ENCODE data around the gene RRP7A.
"Not testable (repeated sequence)": the region's sequence is repeated elsewhere in the genome, so short reads cannot be mapped to it uniquely, and the experiment has no call there.

RRP7A gene

GRCh38 chr22:42493393-42493792 is 26.2 kb downstream of the RRP7A start:
- DNase-seq = no peak

GRCh38 chr22:42492323-42492690 is 27.3 kb downstream of the RRP7A start:
- DNase-seq = no peak

GRCh38 chr22:42490243-42490832 is 29.3 kb downstream of the RRP7A start:
- no peak for DNase-seq

GRCh38 chr22:42489000-42489399 is 30.6 kb downstream of the RRP7A start:
- no peak for DNase-seq

GRCh38 chr22:42484506-42484905 is 35.1 kb downstream of the RRP7A start:
- no peak for DNase-seq

- DNase-seq = not testable (repeated sequence)
Measured at GRCh38 chr22:42483610-42484223, 35.9 kb downstream of the RRP7A start.

GRCh38 chr22:42475122-42475521 is 44.5 kb downstream of the RRP7A start:
- no peak for DNase-seq

DNA sequence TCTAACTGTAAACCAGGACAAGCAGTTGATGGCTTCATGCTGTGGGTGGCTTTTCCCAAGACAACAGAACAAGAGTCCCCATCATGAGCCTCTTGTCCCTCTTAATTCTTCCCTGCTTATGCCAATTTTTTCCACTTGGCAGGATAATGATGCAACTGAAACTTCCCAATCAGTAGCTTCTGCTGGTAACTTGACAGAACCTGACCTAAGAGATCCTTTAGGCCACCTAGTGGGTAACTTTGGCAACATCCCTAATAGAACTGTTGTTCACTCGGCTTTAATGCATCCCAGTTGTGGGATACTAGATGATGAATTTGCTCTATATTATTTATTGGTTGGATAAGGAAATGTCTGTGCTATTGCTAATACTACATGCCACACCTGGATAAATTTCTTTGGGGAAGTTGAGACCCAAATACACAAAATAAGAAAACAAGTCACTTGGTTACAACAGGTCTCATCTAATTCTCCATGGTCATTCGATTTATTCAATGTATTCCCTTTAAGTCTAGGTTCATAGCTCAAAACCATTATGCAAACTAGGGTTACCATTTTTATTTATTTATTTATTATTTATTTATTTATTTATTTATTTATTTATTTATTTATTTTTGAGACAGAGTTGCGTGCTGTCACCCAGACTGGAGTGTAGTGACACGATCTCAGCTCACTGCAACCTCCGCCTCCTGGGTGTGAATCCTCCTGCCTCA is 46.0 kb downstream of the RRP7A start:
- peak; percentile 35 for DNase-seq

DNA sequence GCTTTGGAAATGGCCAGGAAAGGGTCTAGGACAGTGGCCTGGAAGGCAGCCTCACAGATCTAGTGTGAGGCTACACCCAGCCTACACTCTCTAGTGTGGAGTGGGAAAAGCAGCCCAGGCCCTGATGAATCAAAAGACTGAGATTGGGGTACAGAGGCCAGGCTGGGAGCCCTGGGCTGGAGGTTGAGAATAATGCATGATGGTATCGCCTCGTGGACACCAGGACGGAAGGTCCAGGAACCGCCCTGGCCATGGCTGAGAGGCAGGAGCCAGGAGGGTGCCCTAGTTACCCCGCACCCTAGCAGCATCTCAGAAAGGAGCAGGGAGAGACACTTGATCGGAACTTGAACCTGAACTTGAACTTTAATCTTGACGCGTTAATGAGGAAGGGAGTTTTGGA is 46.9 kb downstream of the RRP7A start:
- DNase-seq = no peak

- no peak for DNase-seq
Measured at GRCh38 chr22:42471441-42471840, 48.2 kb downstream of the RRP7A start.

GRCh38 chr22:42470366-42471082 is 49.1 kb downstream of the RRP7A start:
- no peak for DNase-seq

DNA sequence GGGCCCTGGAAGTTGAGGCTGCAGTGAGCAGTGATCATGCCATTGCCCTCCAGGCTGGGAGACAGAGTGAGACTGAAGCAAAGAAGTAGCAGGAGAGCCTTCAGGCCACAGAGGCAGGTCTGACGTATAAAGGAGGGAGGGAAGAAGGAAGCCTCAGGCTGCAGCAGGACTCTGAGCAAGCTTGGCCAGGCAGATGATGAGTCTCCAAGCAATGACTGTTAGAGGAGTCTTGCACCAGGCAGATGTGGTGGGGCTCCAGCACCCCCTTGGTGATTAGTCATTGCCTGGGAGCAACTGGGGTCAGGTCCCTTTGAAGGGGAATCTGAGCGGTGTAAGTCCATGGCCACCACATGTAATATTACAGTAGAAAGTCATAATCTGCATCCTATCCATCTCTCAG is 50.8 kb downstream of the RRP7A start:
- DNase-seq = no peak

GRCh38 chr22:42462016-42462415 is 57.6 kb downstream of the RRP7A start:
- DNase-seq = no peak

DNA sequence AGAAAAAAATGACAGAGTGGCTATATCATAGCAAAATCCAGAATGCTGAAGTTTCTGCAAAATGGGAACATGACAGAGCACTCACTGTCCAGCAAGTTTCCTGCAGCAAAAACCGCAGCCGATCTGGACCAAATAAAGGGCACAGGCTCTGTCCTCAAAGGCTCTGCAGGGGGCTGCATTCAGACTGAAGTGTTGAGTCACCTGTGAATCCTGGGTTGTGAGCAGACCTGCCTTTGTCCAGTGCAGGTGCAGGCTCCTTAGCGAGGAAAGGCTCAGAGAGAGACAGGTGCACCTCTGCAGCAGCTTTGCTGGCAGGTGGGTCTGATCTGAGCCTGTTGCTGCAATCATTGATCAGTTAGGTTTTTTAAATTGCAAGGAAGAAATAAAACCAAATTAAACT is 58.1 kb downstream of the RRP7A start:
- DNase-seq = no peak
